Stimulated activated CD4-positive, alpha-beta T cell treated with anti-CD3 and anti-CD28 coated beads, TNF-alpha, amount 100 ng/mL, for 48 hours (primary cell): ENCODE measurements around the gene PYGM.
A peak's percentile ranks its signal among the peaks of the same experiment; 100 is the strongest.

Source experiments
- DNase-seq, 3 donors: peaks; one replicate each; pipeline ENCODE4 v3.0.0-alpha.2; 2020; ENCODE audit warnings: low read depth in 3 of 3

Gene PYGM

GRCh38 chr11:64753380-64754123, 6.2 kb downstream of the PYGM start:
- DNase-seq, result no peak

GRCh38 chr11:64753019-64753379, 6.8 kb downstream of the PYGM start:
- DNase-seq, result no peak

- no peak for DNase-seq
These were observed 7.4 kb downstream of the PYGM start for GRCh38 chr11:64752175-64752970.

- no peak for DNase-seq
These were observed 8.2 kb downstream of the PYGM start for GRCh38 chr11:64751580-64751979.

DNA sequence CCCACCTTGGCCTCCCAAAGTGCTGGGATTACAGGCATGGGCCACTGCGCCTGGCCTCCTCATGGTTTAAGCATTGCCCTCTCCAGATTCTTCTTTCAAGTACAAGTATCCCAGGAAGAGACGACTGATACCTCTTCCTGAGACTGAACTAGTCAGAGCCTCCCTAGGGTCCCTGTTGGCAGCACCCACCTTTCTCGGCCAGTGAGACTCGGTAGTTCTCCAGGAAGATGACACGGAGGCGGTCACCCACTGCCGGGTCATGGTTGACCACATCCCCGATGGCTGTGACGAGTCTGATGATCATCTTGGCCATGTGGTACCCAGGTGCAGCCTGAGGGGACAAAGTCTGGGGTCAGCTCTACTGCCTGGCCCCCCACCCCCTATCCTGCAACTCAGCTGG, 8.6 kb downstream of the PYGM start:
- no peak for DNase-seq

DNA sequence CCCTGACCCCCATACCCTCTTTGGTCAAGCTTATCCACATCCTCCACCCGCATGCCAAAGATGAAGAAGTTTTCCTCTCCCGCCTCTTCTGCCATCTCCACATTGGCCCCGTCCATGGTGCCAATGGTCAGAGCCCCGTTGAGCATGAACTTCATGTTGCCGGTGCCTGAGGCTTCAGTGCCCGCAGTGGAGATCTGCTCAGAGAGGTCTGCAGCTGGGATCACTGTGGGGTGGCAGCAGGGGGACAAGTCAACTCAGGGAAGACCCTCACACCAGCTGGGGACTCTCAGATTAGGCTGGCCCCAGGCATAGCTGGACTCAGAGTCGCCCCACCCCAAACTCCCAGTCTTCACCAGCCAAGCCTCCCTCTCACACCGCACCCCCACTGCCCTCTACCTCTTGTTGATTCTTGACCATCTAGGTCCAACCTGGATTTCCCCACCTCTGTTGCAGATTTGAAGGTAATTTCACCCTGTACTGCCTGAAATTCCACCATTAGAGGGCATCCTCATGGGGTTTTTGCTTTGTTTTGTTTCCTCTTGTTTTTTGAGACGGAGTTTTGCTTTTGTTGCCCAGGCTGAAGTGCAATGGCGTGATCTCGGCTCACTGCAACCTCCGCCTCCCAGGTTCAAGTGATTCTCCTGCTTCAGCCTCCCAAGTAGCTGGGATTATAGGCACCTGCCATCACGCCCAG, 9.3 kb downstream of the PYGM start:
- DNase-seq, result no peak

DNA sequence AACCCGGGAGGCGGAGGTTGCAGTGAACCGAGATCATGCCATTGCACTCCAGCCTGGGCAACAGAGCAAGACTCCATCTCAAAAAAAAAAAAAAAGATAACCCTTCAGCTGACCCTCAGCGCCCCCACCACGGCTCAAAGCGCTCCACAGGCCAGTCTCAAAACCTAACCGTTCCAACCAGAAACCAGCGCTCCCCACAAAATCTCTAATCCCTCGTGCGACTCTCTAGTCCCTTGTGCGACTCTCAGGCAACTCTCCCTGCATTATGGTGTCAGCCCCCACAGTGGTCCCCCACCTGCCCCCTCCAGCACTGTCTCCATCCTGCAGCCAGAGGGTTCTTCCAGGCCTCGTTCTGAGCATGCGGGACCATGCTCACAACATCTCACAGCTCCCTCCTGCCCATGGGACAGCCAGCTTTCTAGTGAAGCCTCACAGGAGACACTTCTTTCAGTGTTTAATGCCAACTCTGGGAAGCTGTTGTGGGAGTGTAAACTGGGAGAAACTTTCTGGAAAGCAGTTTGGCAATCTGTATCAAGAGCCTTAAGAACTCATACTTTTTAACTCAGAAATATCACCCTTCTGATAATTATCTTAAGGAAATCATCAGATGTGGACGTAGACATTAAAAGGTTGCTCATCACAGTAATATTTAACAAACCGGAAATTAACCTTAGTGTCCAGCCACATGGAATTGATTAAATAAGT, 11.7 kb downstream of the PYGM start:
- no peak for DNase-seq

- DNase-seq, result no peak
These were observed 13.3 kb downstream of the PYGM start for GRCh38 chr11:64746486-64746885.

- no peak for DNase-seq
These were observed 14.0 kb downstream of the PYGM start for GRCh38 chr11:64745521-64746328.

DNA sequence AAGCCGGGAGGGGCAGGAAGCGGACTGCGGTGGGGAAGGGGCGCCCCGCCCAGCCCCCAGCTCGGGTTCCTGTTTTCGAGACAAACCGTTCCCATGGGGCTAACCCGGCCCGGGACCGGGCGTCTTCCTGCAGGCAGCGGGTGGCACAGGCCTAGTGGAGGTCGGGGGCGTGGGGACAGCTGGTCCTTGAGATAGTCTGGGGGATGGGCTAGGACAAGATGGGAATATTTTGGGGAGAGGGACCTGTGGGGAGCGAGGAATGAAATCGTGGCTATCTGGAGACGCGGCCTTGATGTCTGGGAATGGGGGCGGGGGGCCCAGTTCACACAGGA, 14.6 kb downstream of the PYGM start:
- no peak for DNase-seq

GRCh38 chr11:64744544-64745188, 15.1 kb downstream of the PYGM start:
- no peak for DNase-seq

- peak in 2 of 3 donors; percentile 54 to 80 for DNase-seq
These were observed 15.9 kb downstream of the PYGM start, which contains the start of gene RASGRP2 for GRCh38 chr11:64743591-64744543. Gene RASGRP2 (minus strand): TSS chr11:64744142. CDS start chr11:64742866, 1,276 bp downstream.

DNA sequence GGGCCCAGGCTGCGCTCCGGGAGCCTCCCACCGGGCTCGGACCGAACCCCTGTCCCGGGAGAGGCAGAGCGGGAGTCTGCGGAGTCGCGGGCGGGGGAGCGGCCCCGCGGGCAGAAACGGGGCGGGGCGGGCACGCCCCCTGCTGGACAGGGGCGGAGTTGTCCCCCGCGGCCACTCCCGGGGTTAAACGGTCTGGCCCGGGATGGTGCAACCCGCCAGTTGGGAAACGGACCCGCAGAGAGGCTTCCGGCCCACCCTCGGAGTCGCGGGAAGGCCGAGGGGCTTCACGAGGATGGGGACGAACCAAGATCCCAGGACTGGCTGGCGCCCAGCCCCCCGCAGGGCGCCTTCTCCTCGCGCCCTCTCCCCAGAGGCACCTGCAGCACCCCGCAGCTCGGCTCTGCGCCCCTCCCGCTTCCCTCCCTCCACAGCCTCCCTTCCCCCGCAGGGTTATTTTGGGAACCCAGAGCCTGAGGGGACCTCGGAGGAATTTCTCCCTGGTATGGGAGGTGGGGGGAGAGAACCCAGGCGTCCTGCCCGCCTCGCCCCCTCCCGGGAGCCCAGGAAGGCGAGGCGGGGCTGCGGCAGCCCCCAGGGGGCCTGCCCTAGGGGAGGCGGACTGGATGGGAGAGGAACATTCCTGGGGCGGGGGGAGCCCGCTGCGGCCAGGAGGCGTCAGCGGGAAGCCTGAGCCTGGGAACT, 16.7 kb downstream of the PYGM start:
- DNase-seq, result peak; percentile 50 to 71 (median 65)

GRCh38 chr11:64742087-64742888, 17.5 kb downstream of the PYGM start:
- DNase-seq, result no peak

DNA sequence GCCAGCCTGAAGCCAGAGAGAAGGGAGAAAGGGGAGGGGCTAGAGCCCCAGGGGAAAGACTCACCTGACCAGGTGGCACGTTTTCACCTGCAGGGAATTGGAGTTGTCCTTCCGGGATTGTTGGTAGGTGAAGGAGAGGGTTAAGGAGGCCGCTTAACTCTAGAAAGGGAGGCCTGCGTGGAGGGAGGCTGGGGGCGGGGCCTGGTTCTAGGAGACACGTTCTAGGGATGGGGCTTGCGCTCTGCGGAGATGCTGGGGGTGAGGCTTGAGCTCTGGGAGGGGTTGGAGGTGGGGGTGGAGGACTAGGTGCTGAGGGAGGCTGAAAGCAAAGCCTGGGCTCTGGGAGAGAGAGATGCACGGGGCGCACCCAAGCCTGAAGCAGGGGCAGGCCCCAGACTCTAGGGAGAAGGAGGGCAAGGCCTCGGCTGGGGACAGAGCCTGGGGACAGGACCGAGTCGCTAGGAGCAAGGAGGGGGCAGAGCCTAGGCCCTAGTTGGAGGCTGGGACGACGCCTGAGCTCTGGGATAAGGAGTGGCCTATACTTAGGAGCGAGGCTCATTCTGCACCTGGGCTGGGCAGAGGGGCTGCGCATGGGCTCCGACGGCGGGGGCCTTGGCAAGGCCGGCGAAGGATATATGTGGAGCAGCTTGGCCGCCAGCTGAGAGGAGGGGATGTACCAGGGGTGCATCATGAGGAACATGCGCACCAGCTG, 18.2 kb downstream of the PYGM start:
- DNase-seq, result no peak

GRCh38 chr11:64739871-64740270, 19.9 kb downstream of the PYGM start:
- DNase-seq, result no peak

- DNase-seq, result no peak
These were observed 23.1 kb downstream of the PYGM start for GRCh38 chr11:64736654-64737053.
